DND-41 (cell line): ENCODE results near the gene NCCRP1.

Experiments used
- ATAC-seq: fragments of 200-7000 bp; cut with Tn5 transposase; 3 replicates; pipeline ENCODE4 v1.9.1; 2021; ENCODE audit warnings: low read depth; ENCODE audit not compliant: insufficient read depth
- DNase-seq: peaks from one replicate; pipeline ENCODE4 v3.0.0-alpha.2; 2020
- H2AFZ ChIP-seq: 2 replicates; pipeline ENCODE4 v1.6.0; 2012; ENCODE audit warnings: low read depth, low read length
- H3K27ac ChIP-seq: 2 replicates; pipeline ENCODE4 v1.5.1; 2012; ENCODE audit warnings: low read length, inconsistent platforms
- H3K27me3 ChIP-seq: fragments of 200-600 bp; sonication (generic); 2 replicates; pipeline ENCODE4 v1.6.0; 2012; ENCODE audit warnings: low read length, mild to moderate bottlenecking, inconsistent platforms; ENCODE audit not compliant: insufficient read depth, poor library complexity
- H3K36me3 ChIP-seq: 2 replicates; pipeline ENCODE4 v1.5.1; 2012; ENCODE audit warnings: low read length, inconsistent platforms; ENCODE audit not compliant: insufficient read depth
- H3K4me1 ChIP-seq: 2 replicates; pipeline ENCODE4 v1.5.1; 2012; ENCODE audit warnings: mild to moderate bottlenecking, low read length; ENCODE audit not compliant: insufficient read depth
- H3K4me2 ChIP-seq: 2 replicates; pipeline ENCODE4 v1.6.0; 2012; ENCODE audit warnings: mild to moderate bottlenecking, moderate library complexity, low read length, inconsistent platforms; ENCODE audit not compliant: insufficient read depth
- H3K4me3 ChIP-seq, 2 experiments: fragments of 200-600 bp in 1 of 2; shearing (Covaris generic) in 1 of 2; 2 replicates each; pipeline ENCODE4 v1.5.1; 2012 to 2016; ENCODE audit warnings: inconsistent platforms in 2 of 2, low read length in 2 of 2, mild to moderate bottlenecking in 2 of 2, low read depth in 1 of 2, moderate library complexity in 1 of 2
- H3K79me2 ChIP-seq: 2 replicates; pipeline ENCODE4 v1.6.0; 2012; ENCODE audit warnings: low read length, inconsistent platforms; ENCODE audit not compliant: insufficient read depth
- H3K9ac ChIP-seq: 2 replicates; pipeline ENCODE4 v1.6.0; 2012; ENCODE audit warnings: low read depth, mild to moderate bottlenecking, inconsistent platforms, low read length, moderate library complexity
- H3K9me3 ChIP-seq: 2 replicates; pipeline ENCODE4 v1.5.1; 2012; ENCODE audit warnings: low read length, moderate library complexity, mild to moderate bottlenecking, inconsistent platforms; ENCODE audit not compliant: insufficient read depth, severe bottlenecking
- H4K20me1 ChIP-seq: 2 replicates; pipeline ENCODE4 v1.6.0; 2012; ENCODE audit warnings: low read length; ENCODE audit not compliant: insufficient read depth
- EZH2 ChIP-seq: IDR thresholded peaks from 3 replicates; pipeline ENCODE4 v1.6.1; 2012; ENCODE audit warnings: borderline replicate concordance, low read depth, mild to moderate bottlenecking, moderate library complexity, low read length, inconsistent platforms; ENCODE audit not compliant: severe bottlenecking
- TF ChIP-seq, protein P1 (sequence below): IDR thresholded peaks from 2 replicates; pipeline ENCODE4 v1.5.1; 2012; ENCODE audit warnings: borderline replicate concordance, low read length, moderate library complexity, mild to moderate bottlenecking; ENCODE audit not compliant: poor library complexity, severe bottlenecking; ENCODE audit errors: extremely low read depth

Gene NCCRP1

DNA sequence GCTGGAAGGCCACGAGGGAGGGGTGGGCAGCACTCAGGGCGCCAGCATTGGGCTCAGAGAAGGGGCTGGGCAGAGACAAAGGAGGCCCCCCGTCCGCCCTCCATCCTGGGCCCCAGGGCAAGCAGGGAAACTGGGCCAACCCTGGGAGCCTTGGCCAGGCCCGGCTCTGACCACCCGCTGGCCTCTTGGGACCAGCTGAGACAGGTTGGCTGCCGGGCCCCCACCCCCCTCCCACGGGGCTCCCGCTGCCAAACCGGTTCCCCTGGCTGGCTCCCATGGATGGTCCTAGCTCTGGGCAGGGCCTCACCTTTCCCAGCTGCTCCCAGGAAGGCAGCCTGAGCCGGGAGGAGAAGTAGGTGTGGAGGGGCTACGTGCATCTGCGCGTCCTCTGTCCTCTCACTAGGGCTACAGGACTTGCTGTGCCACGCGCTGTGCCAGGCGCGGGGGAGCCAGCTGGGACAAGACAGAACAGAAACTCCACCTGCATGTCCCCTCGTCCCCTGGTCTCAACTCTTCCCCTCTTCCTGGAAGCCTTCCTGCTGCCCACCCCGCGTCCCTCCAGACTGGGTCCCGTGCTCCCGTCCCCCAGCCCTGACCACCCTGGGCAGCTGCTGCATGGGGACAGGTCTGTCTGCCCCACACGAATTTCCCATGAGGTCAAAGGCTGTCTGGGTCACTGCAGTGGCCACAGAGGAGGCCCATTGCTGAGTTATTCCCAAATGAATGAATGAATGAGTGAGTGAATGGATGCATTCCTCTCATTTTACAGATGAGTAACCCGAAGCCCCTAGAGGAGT is 29.1 kb upstream of the NCCRP1 start:
- Histone ChIP-seq H3K4me2 (no peak overlapping the region), H3K79me2 (peaks cover 28% of the 10 kb centered on the region), H4K20me1 (peaks cover 65% of the 10 kb centered on the region), H3K4me1 (no peaks in the 10 kb centered on the region), H3K27ac (no peak overlapping the region), H2AFZ (no peak overlapping the region), H3K9me3 (no peaks in the 10 kb centered on the region), H3K36me3 (peaks cover 36% of the 10 kb centered on the region), H3K9ac (no peak overlapping the region), H3K27me3 (no peaks in the 10 kb centered on the region), H3K4me3 (no peak overlapping the region)
- no peak for TF ChIP-seq EZH2
- TF ChIP-seq, protein P1, sequence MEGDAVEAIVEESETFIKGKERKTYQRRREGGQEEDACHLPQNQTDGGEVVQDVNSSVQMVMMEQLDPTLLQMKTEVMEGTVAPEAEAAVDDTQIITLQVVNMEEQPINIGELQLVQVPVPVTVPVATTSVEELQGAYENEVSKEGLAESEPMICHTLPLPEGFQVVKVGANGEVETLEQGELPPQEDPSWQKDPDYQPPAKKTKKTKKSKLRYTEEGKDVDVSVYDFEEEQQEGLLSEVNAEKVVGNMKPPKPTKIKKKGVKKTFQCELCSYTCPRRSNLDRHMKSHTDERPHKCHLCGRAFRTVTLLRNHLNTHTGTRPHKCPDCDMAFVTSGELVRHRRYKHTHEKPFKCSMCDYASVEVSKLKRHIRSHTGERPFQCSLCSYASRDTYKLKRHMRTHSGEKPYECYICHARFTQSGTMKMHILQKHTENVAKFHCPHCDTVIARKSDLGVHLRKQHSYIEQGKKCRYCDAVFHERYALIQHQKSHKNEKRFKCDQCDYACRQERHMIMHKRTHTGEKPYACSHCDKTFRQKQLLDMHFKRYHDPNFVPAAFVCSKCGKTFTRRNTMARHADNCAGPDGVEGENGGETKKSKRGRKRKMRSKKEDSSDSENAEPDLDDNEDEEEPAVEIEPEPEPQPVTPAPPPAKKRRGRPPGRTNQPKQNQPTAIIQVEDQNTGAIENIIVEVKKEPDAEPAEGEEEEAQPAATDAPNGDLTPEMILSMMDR, result no peak
- no peak for ATAC-seq
- no peak for DNase-seq

DNA sequence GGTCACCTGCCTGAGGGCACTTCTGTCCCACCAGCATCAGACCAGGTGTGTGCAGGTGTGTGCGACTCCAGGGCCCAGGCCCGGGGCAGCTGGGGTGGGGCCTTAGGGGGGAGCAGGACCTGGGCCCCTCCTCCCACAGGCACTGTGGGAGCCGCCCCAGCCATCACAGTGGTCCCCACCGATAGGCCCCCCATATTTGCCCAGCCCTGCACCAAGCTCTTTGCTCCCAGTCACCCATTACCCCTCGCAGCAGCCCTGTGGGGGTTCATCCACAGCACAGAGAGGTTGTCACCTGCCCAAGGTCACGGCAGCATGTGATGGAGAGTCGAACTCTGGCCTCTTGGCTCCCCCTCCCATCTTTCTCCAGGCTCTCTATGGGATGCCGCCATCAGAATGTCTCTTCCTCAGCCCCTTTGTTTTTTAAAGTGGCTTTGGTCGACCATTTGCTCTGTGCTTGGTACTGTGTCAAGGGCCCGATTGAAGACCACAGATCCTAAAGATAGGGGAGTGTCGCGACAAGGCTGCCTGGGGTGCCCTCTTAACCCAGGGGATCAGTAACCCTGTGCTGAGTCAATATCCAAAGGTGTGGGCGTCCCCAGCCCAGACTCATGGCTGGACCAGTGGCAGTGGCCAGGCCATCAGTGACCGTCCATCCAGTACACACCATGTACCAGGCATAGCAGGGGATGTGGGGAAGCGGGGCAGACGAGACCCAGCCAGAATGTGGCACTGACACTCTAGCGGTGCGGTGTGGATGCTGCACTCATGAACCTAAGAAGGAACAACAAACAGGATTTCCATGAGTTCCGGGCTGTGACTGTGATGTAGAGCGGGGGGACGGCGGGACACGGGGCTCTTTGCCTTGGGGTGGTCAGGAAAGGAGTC is 28.3 kb upstream of the NCCRP1 start:
- DNase-seq (no peak), ATAC-seq (no peak)
- Histone ChIP-seq H3K79me2 (peaks cover 21% of the 10 kb centered on the region), H3K4me2 (no peak overlapping the region), H2AFZ (no peak overlapping the region), H3K4me3 (no peak overlapping the region), H3K27me3 (no peaks in the 10 kb centered on the region), H3K9me3 (no peaks in the 10 kb centered on the region), H3K4me1 (no peaks in the 10 kb centered on the region), H4K20me1 (peaks cover 60% of the 10 kb centered on the region), H3K36me3 (peaks cover 44% of the 10 kb centered on the region), H3K9ac (no peak overlapping the region), H3K27ac (no peak overlapping the region)
- TF ChIP-seq EZH2, result no peak
- TF ChIP-seq, protein P1, result no peak

DNA sequence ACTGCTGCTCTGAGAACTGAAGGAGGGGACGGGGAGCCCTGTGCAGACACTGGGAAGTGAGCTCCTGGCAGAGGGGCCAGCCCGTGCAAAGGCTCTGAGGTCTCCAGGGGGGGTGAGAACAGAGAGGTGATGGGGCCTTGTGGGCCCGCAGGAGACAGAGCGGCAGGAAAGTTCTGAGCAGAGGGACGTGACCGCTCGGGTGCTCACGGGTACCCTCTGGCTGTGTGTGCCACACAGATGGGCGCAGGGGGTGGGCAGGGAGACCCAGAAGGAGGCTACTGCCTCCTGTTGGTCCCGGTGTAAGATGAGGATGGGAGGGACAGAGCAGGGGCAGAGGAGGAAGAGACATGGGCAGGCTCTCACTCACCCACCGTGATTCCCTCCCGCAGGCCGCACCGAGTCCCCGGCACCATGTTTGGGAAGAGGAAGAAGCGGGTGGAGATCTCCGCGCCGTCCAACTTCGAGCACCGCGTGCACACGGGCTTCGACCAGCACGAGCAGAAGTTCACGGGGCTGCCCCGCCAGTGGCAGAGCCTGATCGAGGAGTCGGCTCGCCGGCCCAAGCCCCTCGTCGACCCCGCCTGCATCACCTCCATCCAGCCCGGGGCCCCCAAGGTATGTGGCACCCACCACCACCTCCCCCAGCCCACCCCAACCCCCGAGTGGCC is 27.5 kb upstream of the NCCRP1 start:
- no peak overlapping the region for H3K4me2 ChIP-seq
- H4K20me1 ChIP-seq, result peaks cover 57% of the 10 kb centered on the region
- H3K4me1 ChIP-seq, result no peaks in the 10 kb centered on the region
- no peak overlapping the region for H3K4me3 ChIP-seq
- no peak overlapping the region for H2AFZ ChIP-seq
- no peak overlapping the region for H3K27ac ChIP-seq
- DNase-seq (no peak), ATAC-seq (no peak)
- H3K9ac ChIP-seq, result no peak overlapping the region
- TF ChIP-seq, protein P1, result no peak
- no peak for TF ChIP-seq EZH2
- H3K79me2 ChIP-seq, result peaks cover 17% of the 10 kb centered on the region
- H3K36me3 ChIP-seq, result peaks cover 51% of the 10 kb centered on the region
- no peaks in the 10 kb centered on the region for H3K27me3 ChIP-seq
- H3K9me3 ChIP-seq, result no peaks in the 10 kb centered on the region
